ENCODE data around the gene CXCL10. TPM values are rescaled to one million over a fixed set of nuclear protein-coding genes. Genes with fewer than 3 reads are reported as not detected.

The CXCL10 gene
- total and polyA plus RNA-seq, 4 donors: 0.84 to 9.4 (median 1.2) TPM

GRCh38 chr4:76009311-76009710 is 14.0 kb downstream of the CXCL10 start (continued):
- TF ChIP-seq RAD21 (IDR thresholded peaks at IDR 0.05) (no peak), HNF4G (IDR thresholded peaks at IDR 0.05) (no peak), JUND (IDR thresholded peaks at IDR 0.05) (no peak), HNF4A (conservative IDR thresholded peaks at IDR 0.05) (no peak), FOXA1 (IDR thresholded peaks at IDR 0.05) (no peak)
- TF ChIP-seq, protein P1, sequence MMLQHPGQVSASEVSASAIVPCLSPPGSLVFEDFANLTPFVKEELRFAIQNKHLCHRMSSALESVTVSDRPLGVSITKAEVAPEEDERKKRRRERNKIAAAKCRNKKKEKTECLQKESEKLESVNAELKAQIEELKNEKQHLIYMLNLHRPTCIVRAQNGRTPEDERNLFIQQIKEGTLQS (IDR thresholded peaks at IDR 0.05): no peak
- TF ChIP-seq, protein P2, sequence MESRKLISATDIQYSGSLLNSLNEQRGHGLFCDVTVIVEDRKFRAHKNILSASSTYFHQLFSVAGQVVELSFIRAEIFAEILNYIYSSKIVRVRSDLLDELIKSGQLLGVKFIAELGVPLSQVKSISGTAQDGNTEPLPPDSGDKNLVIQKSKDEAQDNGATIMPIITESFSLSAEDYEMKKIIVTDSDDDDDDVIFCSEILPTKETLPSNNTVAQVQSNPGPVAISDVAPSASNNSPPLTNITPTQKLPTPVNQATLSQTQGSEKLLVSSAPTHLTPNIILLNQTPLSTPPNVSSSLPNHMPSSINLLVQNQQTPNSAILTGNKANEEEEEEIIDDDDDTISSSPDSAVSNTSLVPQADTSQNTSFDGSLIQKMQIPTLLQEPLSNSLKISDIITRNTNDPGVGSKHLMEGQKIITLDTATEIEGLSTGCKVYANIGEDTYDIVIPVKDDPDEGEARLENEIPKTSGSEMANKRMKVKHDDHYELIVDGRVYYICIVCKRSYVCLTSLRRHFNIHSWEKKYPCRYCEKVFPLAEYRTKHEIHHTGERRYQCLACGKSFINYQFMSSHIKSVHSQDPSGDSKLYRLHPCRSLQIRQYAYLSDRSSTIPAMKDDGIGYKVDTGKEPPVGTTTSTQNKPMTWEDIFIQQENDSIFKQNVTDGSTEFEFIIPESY (IDR thresholded peaks at IDR 0.05): no peak

GRCh38 chr4:76007089-76007862 is 16.0 kb downstream of the CXCL10 start, which contains the start of gene CXCL9:
CXCL9 (minus strand) TSS chr4:76007509; CDS start chr4:76007449, 60 bp downstream.
- TF ChIP-seq, protein P3, sequence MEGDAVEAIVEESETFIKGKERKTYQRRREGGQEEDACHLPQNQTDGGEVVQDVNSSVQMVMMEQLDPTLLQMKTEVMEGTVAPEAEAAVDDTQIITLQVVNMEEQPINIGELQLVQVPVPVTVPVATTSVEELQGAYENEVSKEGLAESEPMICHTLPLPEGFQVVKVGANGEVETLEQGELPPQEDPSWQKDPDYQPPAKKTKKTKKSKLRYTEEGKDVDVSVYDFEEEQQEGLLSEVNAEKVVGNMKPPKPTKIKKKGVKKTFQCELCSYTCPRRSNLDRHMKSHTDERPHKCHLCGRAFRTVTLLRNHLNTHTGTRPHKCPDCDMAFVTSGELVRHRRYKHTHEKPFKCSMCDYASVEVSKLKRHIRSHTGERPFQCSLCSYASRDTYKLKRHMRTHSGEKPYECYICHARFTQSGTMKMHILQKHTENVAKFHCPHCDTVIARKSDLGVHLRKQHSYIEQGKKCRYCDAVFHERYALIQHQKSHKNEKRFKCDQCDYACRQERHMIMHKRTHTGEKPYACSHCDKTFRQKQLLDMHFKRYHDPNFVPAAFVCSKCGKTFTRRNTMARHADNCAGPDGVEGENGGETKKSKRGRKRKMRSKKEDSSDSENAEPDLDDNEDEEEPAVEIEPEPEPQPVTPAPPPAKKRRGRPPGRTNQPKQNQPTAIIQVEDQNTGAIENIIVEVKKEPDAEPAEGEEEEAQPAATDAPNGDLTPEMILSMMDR (IDR thresholded peaks at IDR 0.05; ENCODE audit: low read depth, low read length, missing input control): no peak
- TF ChIP-seq, protein P1 (IDR thresholded peaks at IDR 0.05): no peak
- peak; percentile 13 for TF ChIP-seq FOXA2 (IDR thresholded peaks at IDR 0.05)
- TF ChIP-seq SP1 (IDR thresholded peaks at IDR 0.05): peak; percentile 52
- TF ChIP-seq HNF4G (IDR thresholded peaks at IDR 0.05): peak; percentile 37
- TF ChIP-seq HNF4A (conservative IDR thresholded peaks at IDR 0.05): peak; percentile 70 to 75
- peak; percentile 64 to 75 for TF ChIP-seq JUND (IDR thresholded peaks at IDR 0.05)
- peak in 1 of 2 donors; percentile 8 for TF ChIP-seq RXRA (IDR thresholded peaks at IDR 0.05)
- Histone ChIP-seq H3K4me1 (ENCODE audit: control insufficient read depth in 4 of 4, insufficient read depth in 4 of 4, low read length in 3 of 4) (peaks cover 2 to 22% (median 10%) of the 10 kb centered on the region in 4 donors), H3K9me3 (ENCODE audit: control insufficient read depth in 4 of 4, low read length in 3 of 4) (no peaks in the 10 kb centered on the region), H3K4me3 (ENCODE audit: low read depth in 1 of 3, low read length in 3 of 3) (no peak within 1 kb of the TSS), H3K9ac (ENCODE audit: low read depth in 1 of 2, low read length in 2 of 2) (no peak within 1 kb of the TSS), H3K36me3 (ENCODE audit: control insufficient read depth in 4 of 4, insufficient read depth in 3 of 4, low read depth in 1 of 4, low read length in 3 of 4) (no peaks in the 10 kb centered on the region), H3K27me3 (ENCODE audit: control insufficient read depth in 4 of 4, insufficient read depth in 4 of 4, low read length in 3 of 4) (no peaks in the 10 kb centered on the region), H3K27ac (ENCODE audit: low read depth in 1 of 2, low read length in 2 of 2) (no peak within 1 kb of the TSS)
- WGBS: 18% methylated on average over 1 of the region's 1 CpG
- DNase-seq (ENCODE audit: low spot score): no peak

GRCh38 chr4:76003620-76004019 is 19.7 kb downstream of the CXCL10 start:
- Histone ChIP-seq H3K27ac (ENCODE audit: low read depth in 1 of 2, low read length in 2 of 2) (no peak overlapping the region), H3K4me3 (ENCODE audit: low read depth in 1 of 3, low read length in 3 of 3) (no peak overlapping the region), H3K9me3 (ENCODE audit: control insufficient read depth in 4 of 4, low read length in 3 of 4) (no peaks in the 10 kb centered on the region), H3K27me3 (ENCODE audit: control insufficient read depth in 4 of 4, insufficient read depth in 4 of 4, low read length in 3 of 4) (no peaks in the 10 kb centered on the region), H3K36me3 (ENCODE audit: control insufficient read depth in 4 of 4, insufficient read depth in 3 of 4, low read depth in 1 of 4, low read length in 3 of 4) (no peaks in the 10 kb centered on the region), H3K9ac (ENCODE audit: low read depth in 1 of 2, low read length in 2 of 2) (no peak overlapping the region), H3K4me1 (ENCODE audit: control insufficient read depth in 4 of 4, insufficient read depth in 4 of 4, low read length in 3 of 4) (peaks cover 2 to 15% (median 9%) of the 10 kb centered on the region in 4 donors)
- WGBS: 92% methylated on average over 3 of the region's 3 CpGs
- TF ChIP-seq FOXA2 (IDR thresholded peaks at IDR 0.05) (no peak), SP1 (IDR thresholded peaks at IDR 0.05) (no peak), JUND (IDR thresholded peaks at IDR 0.05) (no peak), RAD21 (IDR thresholded peaks at IDR 0.05) (no peak), NR2F2 (IDR thresholded peaks at IDR 0.05) (no peak), RXRA (IDR thresholded peaks at IDR 0.05) (no peak)
- TF ChIP-seq, protein P4, sequence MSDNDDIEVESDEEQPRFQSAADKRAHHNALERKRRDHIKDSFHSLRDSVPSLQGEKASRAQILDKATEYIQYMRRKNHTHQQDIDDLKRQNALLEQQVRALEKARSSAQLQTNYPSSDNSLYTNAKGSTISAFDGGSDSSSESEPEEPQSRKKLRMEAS (IDR thresholded peaks at IDR 0.05): no peak
- DNase-seq (ENCODE audit: low spot score): no peak

All from liver (tissue), 9 donors.